CD14-positive monocyte (primary cell): ENCODE measurements around the gene CDK18. TPM values are rescaled to one million over a fixed set of nuclear protein-coding genes. Genes with fewer than 3 reads are reported as not detected.

Experiments
- DNase-seq, 3 donors: peaks; one replicate each; pipeline ENCODE4 v3.0.0-alpha.2; 2011 to 2022
- H2AFZ ChIP-seq: 2 replicates; pipeline ENCODE4 v1.6.0; 2012; ENCODE audit warnings: mild to moderate bottlenecking, low read depth, low read length, inconsistent platforms; ENCODE audit not compliant: insufficient read depth, poor library complexity, severe bottlenecking
- H3K27ac ChIP-seq, 2 donors: 1 replicate in 1 of 2; 2 replicates in 1 of 2; pipeline ENCODE4 v1.5.1; 2012 to 2013; ENCODE audit warnings: low read length in 2 of 2, control low read depth in 1 of 2, inconsistent platforms in 1 of 2, low read depth in 1 of 2, mild to moderate bottlenecking in 1 of 2
- H3K27me3 ChIP-seq, 2 donors: one replicate each; pipeline versions ENCODE4 v1.6.0 to v1.6.1; 2011 to 2013; ENCODE audit warnings: low read length in 2 of 2; ENCODE audit not compliant: control insufficient read depth in 2 of 2, insufficient read depth in 2 of 2
- H3K36me3 ChIP-seq, 2 donors: replicated peaks in 1 of 2; 1 replicate in 1 of 2; 2 replicates in 1 of 2; pipeline versions ENCODE4 v1.5.1 to v1.6.1; 2012 to 2013; ENCODE audit warnings: low read length in 2 of 2, control low read depth in 1 of 2, inconsistent platforms in 1 of 2, mild to moderate bottlenecking in 1 of 2; ENCODE audit not compliant: insufficient read depth in 2 of 2, control insufficient read depth in 1 of 2
- H3K4me1 ChIP-seq, 2 donors: 1 replicate in 1 of 2; 2 replicates in 1 of 2; pipeline versions ENCODE4 v1.5.1 to v1.6.1; 2012 to 2013; ENCODE audit warnings: low read length in 2 of 2, control low read depth in 1 of 2, inconsistent platforms in 1 of 2, mild to moderate bottlenecking in 1 of 2, moderate library complexity in 1 of 2; ENCODE audit not compliant: insufficient read depth in 2 of 2, control insufficient read depth in 1 of 2
- H3K4me2 ChIP-seq: replicated peaks from 2 replicates; pipeline ENCODE3; 2012; ENCODE audit warnings: low read length, moderate library complexity, mild to moderate bottlenecking; ENCODE audit not compliant: poor library complexity, severe bottlenecking; ENCODE audit errors: extremely low read depth
- H3K4me3 ChIP-seq, 3 experiments: fragments of 200-600 bp in 1 of 3; sonication (generic) in 1 of 3; replicated peaks in 1 of 3; 1 replicate in 2 of 3; 2 replicates in 1 of 3; pipeline ENCODE4 v1.5.1; 2011 to 2013; ENCODE audit warnings: low read length in 3 of 3, mild to moderate bottlenecking in 3 of 3, control low read depth in 2 of 3, low read depth in 2 of 3, inconsistent platforms in 1 of 3, moderate library complexity in 1 of 3
- H3K79me2 ChIP-seq: 2 replicates; pipeline ENCODE4 v1.6.0; 2012; ENCODE audit warnings: mild to moderate bottlenecking, control low read depth, inconsistent platforms, low read length, moderate library complexity; ENCODE audit not compliant: insufficient read depth
- H3K9ac ChIP-seq: 2 replicates; pipeline ENCODE4 v1.6.0; 2017; ENCODE audit warnings: low read length, mild to moderate bottlenecking; ENCODE audit not compliant: insufficient read depth, poor library complexity, severe bottlenecking
- H3K9me3 ChIP-seq, 2 donors: replicated peaks in 1 of 2; 1 replicate in 1 of 2; 2 replicates in 1 of 2; pipeline versions ENCODE4 v1.5.1 to v1.6.1; 2012 to 2013; ENCODE audit warnings: low read length in 2 of 2, control low read depth in 1 of 2; ENCODE audit not compliant: control insufficient read depth in 1 of 2, insufficient read depth in 1 of 2
- H4K20me1 ChIP-seq: 2 replicates; pipeline ENCODE4 v1.6.0; 2012; ENCODE audit warnings: mild to moderate bottlenecking, low read length, control low read depth, moderate library complexity; ENCODE audit not compliant: insufficient read depth
- H3K27ac Mint-ChIP-seq, 7 donors: one replicate each; pipeline ENCODE4 v1.8.0; 2020; ENCODE audit warnings: mild to moderate bottlenecking in 7 of 7, mixed read lengths in 7 of 7, moderate library complexity in 6 of 7, inconsistent platforms in 2 of 7
- H3K27me3 Mint-ChIP-seq, 3 donors: one replicate each; pipeline ENCODE4 v1.8.0; 2021 to 2022; ENCODE audit warnings: low read depth in 3 of 3, mild to moderate bottlenecking in 3 of 3, mixed read lengths in 3 of 3, moderate library complexity in 3 of 3, inconsistent platforms in 1 of 3
- H3K36me3 Mint-ChIP-seq, 2 donors: one replicate each; pipeline ENCODE4 v1.8.0; 2020; ENCODE audit warnings: mixed read lengths in 2 of 2, inconsistent platforms in 1 of 2, mild to moderate bottlenecking in 1 of 2
- H3K4me1 Mint-ChIP-seq: one replicate; pipeline ENCODE4 v1.8.0; 2020; ENCODE audit warnings: mild to moderate bottlenecking, mixed read lengths
- H3K4me3 Mint-ChIP-seq, 2 donors: one replicate each; pipeline ENCODE4 v1.8.0; 2020; ENCODE audit warnings: mild to moderate bottlenecking in 2 of 2, mixed read lengths in 2 of 2, moderate library complexity in 1 of 2
- H3K9me3 Mint-ChIP-seq, 7 donors: one replicate each; pipeline ENCODE4 v1.8.0; 2020 to 2022; ENCODE audit warnings: mixed read lengths in 7 of 7, mild to moderate bottlenecking in 6 of 7, moderate library complexity in 6 of 7, inconsistent platforms in 2 of 7
- WGBS: methylation state at CpG from one replicate; pipeline ENCODE4 v1.1.5; 2013; ENCODE audit warnings: missing lambda C conversion rate; ENCODE audit not compliant: insufficient coverage; 5-methylcytosine and 5-hydroxymethylcytosine counted together
- intact Hi-C, 2 donors: fragments of 100-400 bp; cut with micrococcal nuclease; formaldehyde crosslinking; loops; one replicate each; pipeline versions ENCODE4 v1.15.0 to v1.15.1; 2023
- polyA plus RNA-seq, 3 donors: library from polyadenylated mRNA; depleted of rRNA in 1 of 3; unstranded in 2 of 3; stranded (reverse) in 1 of 3; fragments of 300-500 nt in 2 of 3; fragments of >200 nt in 1 of 3; fragmentation: Illumina TruSeq in 2 of 3; gene quantifications; 1 replicate in 2 of 3; 2 replicates in 1 of 3; pipeline ENCODE4 v1.2.3, GENCODE V29; 2012 to 2021
- TF ChIP-seq, protein P1 (sequence below): fragments of 200-600 bp; IDR thresholded peaks from one replicate; pipeline ENCODE4 v1.8.0; 2022; ENCODE audit warnings: antibody characterized with exemption, mild to moderate bottlenecking

The CDK18 gene
- polyA plus RNA-seq, 3 donors = 0.48 to 4.4 (median 0.66) TPM

DNA sequence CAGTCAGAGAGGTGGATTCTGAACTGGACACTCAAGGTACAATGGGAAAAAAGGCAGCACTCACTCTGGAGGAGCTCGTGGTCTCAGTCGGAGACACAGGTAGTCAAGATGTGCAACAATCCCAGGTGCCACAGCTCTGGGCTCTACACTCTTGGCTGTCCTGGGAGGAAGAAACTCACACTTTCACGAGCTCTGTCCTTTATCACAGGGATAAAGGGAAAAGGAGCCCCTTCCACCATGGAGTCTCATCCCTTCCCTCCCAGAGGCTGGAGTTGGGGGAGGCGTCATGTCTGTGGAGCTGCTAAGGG is 20.3 kb downstream of the CDK18 start:
- no peaks in the 10 kb centered on the region for H3K36me3 Mint-ChIP-seq
- TF ChIP-seq, protein P1, sequence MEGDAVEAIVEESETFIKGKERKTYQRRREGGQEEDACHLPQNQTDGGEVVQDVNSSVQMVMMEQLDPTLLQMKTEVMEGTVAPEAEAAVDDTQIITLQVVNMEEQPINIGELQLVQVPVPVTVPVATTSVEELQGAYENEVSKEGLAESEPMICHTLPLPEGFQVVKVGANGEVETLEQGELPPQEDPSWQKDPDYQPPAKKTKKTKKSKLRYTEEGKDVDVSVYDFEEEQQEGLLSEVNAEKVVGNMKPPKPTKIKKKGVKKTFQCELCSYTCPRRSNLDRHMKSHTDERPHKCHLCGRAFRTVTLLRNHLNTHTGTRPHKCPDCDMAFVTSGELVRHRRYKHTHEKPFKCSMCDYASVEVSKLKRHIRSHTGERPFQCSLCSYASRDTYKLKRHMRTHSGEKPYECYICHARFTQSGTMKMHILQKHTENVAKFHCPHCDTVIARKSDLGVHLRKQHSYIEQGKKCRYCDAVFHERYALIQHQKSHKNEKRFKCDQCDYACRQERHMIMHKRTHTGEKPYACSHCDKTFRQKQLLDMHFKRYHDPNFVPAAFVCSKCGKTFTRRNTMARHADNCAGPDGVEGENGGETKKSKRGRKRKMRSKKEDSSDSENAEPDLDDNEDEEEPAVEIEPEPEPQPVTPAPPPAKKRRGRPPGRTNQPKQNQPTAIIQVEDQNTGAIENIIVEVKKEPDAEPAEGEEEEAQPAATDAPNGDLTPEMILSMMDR = no peak
- H3K27me3 ChIP-seq = no peaks in the 10 kb centered on the region
- H3K79me2 ChIP-seq = no peaks in the 10 kb centered on the region
- H3K4me1 Mint-ChIP-seq = peaks cover 4% of the 10 kb centered on the region
- H3K36me3 ChIP-seq = no peaks in the 10 kb centered on the region
- H3K9me3 ChIP-seq = no peaks in the 10 kb centered on the region
- no peak overlapping the region for H3K9ac ChIP-seq
- H3K4me3 ChIP-seq = no peak overlapping the region
- no peaks in the 10 kb centered on the region for H4K20me1 ChIP-seq
- peaks cover 3 to 6% (median 4%) of the 10 kb centered on the region in 3 donors for H3K27me3 Mint-ChIP-seq
- WGBS = 88% methylated on average over 3 of the region's 4 CpGs
- intact Hi-C loops = loop anchor here (1.0 to 10.0 kb wide), 7 partner anchors 36 to 250 kb away; partner anchors contain the start of gene ELK4 (in 1 of the 2)
- H2AFZ ChIP-seq = no peak overlapping the region
- DNase-seq = no peak
- H3K4me1 ChIP-seq = peaks cover 6 to 9% of the 10 kb centered on the region in 2 donors
- H3K4me3 Mint-ChIP-seq = no peak overlapping the region
- H3K27ac ChIP-seq = no peak overlapping the region
- H3K4me2 ChIP-seq = no peak overlapping the region
- peaks cover 0 to 2% (median 0%) of the 10 kb centered on the region in 7 donors for H3K9me3 Mint-ChIP-seq
- no peak overlapping the region for H3K27ac Mint-ChIP-seq

DNA sequence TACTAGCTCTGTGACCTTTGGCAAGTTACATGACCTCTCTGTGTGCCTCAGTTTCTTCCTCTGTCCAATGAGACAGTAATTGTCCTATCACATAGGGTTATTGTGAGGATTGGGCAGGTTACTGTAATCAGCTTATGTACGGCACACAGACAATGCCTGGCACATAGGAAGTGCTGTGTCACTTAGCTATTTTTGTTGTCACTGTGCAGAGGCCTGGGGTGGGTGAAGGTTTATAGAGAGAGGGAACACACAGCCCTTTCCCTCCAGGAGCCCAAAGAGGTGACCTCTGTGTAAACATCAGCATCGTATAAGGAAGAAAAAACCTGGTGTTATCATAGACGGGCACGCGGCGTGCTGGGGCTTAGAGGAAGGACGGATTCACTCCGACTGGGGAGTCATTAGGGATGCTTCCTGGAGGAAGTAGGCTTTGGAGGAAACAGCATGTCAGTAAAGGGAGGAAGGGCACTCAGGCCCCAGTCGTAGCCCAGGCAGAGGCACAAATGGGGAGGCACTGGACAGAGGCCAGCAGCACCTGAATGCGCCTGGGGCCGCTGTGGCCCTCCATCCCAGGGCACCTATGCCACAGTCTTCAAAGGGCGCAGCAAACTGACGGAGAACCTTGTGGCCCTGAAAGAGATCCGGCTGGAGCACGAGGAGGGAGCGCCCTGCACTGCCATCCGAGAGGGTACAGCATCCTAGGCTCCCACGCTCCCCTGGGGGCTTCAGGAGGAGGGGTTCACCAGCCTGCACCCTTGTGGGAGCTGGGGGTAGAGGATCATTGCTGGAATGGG is 21.2 kb downstream of the CDK18 start:
- Histone ChIP-seq H3K4me2 (no peak overlapping the region), H3K4me1 (peaks cover 6 to 9% of the 10 kb centered on the region in 2 donors), H3K4me3 (no peak overlapping the region), H3K9me3 (no peaks in the 10 kb centered on the region), H4K20me1 (no peaks in the 10 kb centered on the region), H2AFZ (no peak overlapping the region), H3K27ac (no peak overlapping the region), H3K27me3 (no peaks in the 10 kb centered on the region), H3K9ac (no peak overlapping the region), H3K79me2 (no peaks in the 10 kb centered on the region), H3K36me3 (no peaks in the 10 kb centered on the region)
- H3K27me3 Mint-ChIP-seq = peaks cover 4 to 11% (median 4%) of the 10 kb centered on the region in 3 donors
- TF ChIP-seq, protein P1 = no peak
- intact Hi-C loops = loop anchor here (2.0 to 10.0 kb wide), 5 partner anchors 39 to 251 kb away; partner anchors contain the start of gene ELK4 (in 1 of the 2)
- peaks cover 0 to under 1% (median 0%) of the 10 kb centered on the region in 7 donors for H3K9me3 Mint-ChIP-seq
- no peaks in the 10 kb centered on the region for H3K36me3 Mint-ChIP-seq
- peaks cover 4% of the 10 kb centered on the region for H3K4me1 Mint-ChIP-seq
- WGBS = 97% methylated on average over 14 of the region's 18 CpGs
- DNase-seq = no peak
- H3K4me3 Mint-ChIP-seq = no peak overlapping the region
- H3K27ac Mint-ChIP-seq = peak overlapping the region in 1 of 7 donors; percentile 72
